Endothelial cell of umbilical vein (primary cell): ENCODE measurements around the gene TNN. TPM values are rescaled to one million over a fixed set of nuclear protein-coding genes. Genes with fewer than 3 reads are reported as not detected.

Experiments used
- BruUV-seq: library from RNA; stranded (reverse); fragments of 400-500 nt; replicated peaks from 2 replicates; lab custom pipeline; 2021; lab: Mats Ljungman, UMichigan
- CTCF ChIA-PET: fragments of 300-600, 350-600 bp; sonication (Branson Sonifier 250); formaldehyde crosslinking; loops from one replicate; lab custom pipeline; 2021; ENCODE audit warnings: antibody characterized with exemption, inconsistent platforms; lab: Charles Lee
- POLR2A ChIA-PET: fragments of 300-600, 350-600 bp; sonication (Branson Sonifier 250); formaldehyde crosslinking; loops from one replicate; lab custom pipeline; 2021; ENCODE audit warnings: antibody characterized with exemption, inconsistent platforms; lab: Charles Lee
- DNase-seq: peaks from one replicate; pipeline ENCODE4 v3.0.0-alpha.2; 2011; ENCODE audit warnings: low read depth, low spot score
- FAIRE-seq: peaks from 2 replicates; lab custom pipeline; 2011; peaks lifted over from hg19 to GRCh38; lab: Jason Lieb, UNC
- H2AFZ ChIP-seq: 2 replicates; pipeline ENCODE4 v1.6.0; 2012; ENCODE audit warnings: low read depth, low read length, control low read depth, inconsistent platforms
- H3K27ac ChIP-seq: 2 replicates; pipeline ENCODE4 v1.5.1; 2011; ENCODE audit warnings: low read depth, mild to moderate bottlenecking, control low read depth, low read length, moderate library complexity; ENCODE audit not compliant: insufficient read depth
- H3K27me3 ChIP-seq, 2 experiments: 2 replicates each; pipeline versions ENCODE4 v1.6.0 to v1.6.1; 2011; ENCODE audit warnings: low read length in 2 of 2, mixed read lengths in 1 of 2; ENCODE audit not compliant: control insufficient read depth in 2 of 2, insufficient read depth in 2 of 2
- H3K36me3 ChIP-seq, 2 experiments: 2 replicates in 1 of 2; 3 replicates in 1 of 2; pipeline ENCODE4 v1.5.1; 2011; ENCODE audit warnings: low read length in 2 of 2, mild to moderate bottlenecking in 1 of 2, moderate library complexity in 1 of 2; ENCODE audit not compliant: control insufficient read depth in 2 of 2, insufficient read depth in 2 of 2; ENCODE audit errors: extremely low read depth in 1 of 2
- H3K4me1 ChIP-seq: 3 replicates; pipeline ENCODE4 v1.5.1; 2011; ENCODE audit warnings: mild to moderate bottlenecking, low read length; ENCODE audit not compliant: control insufficient read depth, insufficient read depth; ENCODE audit errors: extremely low read depth
- H3K4me2 ChIP-seq: 2 replicates; pipeline ENCODE4 v1.6.1; 2011; ENCODE audit warnings: low read length, control low read depth, mixed read lengths; ENCODE audit not compliant: insufficient read depth
- H3K4me3 ChIP-seq, 3 experiments: fragments of 200-600 bp in 1 of 3; sonication (generic), shearing (Covaris generic) in 1 of 3; replicated peaks in 1 of 3; 2 replicates each; pipeline ENCODE4 v1.5.1; 2011 to 2016; ENCODE audit warnings: control low read depth in 3 of 3, low read length in 3 of 3, mild to moderate bottlenecking in 2 of 3, inconsistent platforms in 1 of 3, low read depth in 1 of 3, moderate library complexity in 1 of 3; ENCODE audit not compliant: insufficient read depth in 1 of 3
- H3K79me2 ChIP-seq: 2 replicates; pipeline ENCODE4 v1.6.0; 2012; ENCODE audit warnings: low read length, inconsistent platforms; ENCODE audit not compliant: control insufficient read depth, insufficient read depth
- H3K9ac ChIP-seq: replicated peaks from 2 replicates; pipeline ENCODE3; 2011; ENCODE audit warnings: low read length, control low read depth; ENCODE audit not compliant: insufficient read depth; ENCODE audit errors: extremely low read depth
- H3K9me1 ChIP-seq: replicated peaks from 3 replicates; pipeline ENCODE4 v1.6.0; 2011; ENCODE audit warnings: mild to moderate bottlenecking, low read length; ENCODE audit not compliant: control insufficient read depth, insufficient read depth; ENCODE audit errors: extremely low read depth
- H3K9me3 ChIP-seq: replicated peaks from 2 replicates; pipeline ENCODE4 v1.5.1; 2012; ENCODE audit warnings: low read length, inconsistent platforms; ENCODE audit not compliant: control insufficient read depth, insufficient read depth
- H4K20me1 ChIP-seq: replicated peaks from 2 replicates; pipeline ENCODE3; 2011; ENCODE audit warnings: mild to moderate bottlenecking, low read length; ENCODE audit not compliant: control insufficient read depth, insufficient read depth; ENCODE audit errors: extremely low read depth
- EZH2 ChIP-seq: IDR thresholded peaks from 2 replicates; pipeline ENCODE4 v1.6.1; 2012; ENCODE audit warnings: borderline replicate concordance, low read depth, mild to moderate bottlenecking, moderate library complexity, low read length, inconsistent platforms; ENCODE audit not compliant: severe bottlenecking
- FOS ChIP-seq: IDR thresholded peaks from 2 replicates; pipeline ENCODE4 v1.6.1; 2011; ENCODE audit warnings: mild to moderate bottlenecking, low read length, moderate library complexity, borderline replicate concordance; ENCODE audit not compliant: insufficient read depth
- GATA2 ChIP-seq: IDR thresholded peaks from 2 replicates; pipeline ENCODE4 v1.7.0; 2011; ENCODE audit warnings: low read depth, mild to moderate bottlenecking, moderate library complexity, mixed read lengths, low read length; ENCODE audit not compliant: insufficient read length, insufficient read depth
- JUN ChIP-seq: IDR thresholded peaks from 2 replicates; pipeline ENCODE4 v1.6.1; 2011; ENCODE audit warnings: borderline replicate concordance, low read depth; ENCODE audit not compliant: insufficient read length, insufficient read depth
- MYC ChIP-seq: IDR thresholded peaks from one replicate; pipeline ENCODE4 v1.6.1; 2011; ENCODE audit warnings: mild to moderate bottlenecking, low read depth, low read length
- POLR2A ChIP-seq: IDR thresholded peaks from 2 replicates; pipeline ENCODE4 v1.6.1; 2012; ENCODE audit warnings: low read depth, mild to moderate bottlenecking, control low read depth, low read length
- POLR2AphosphoS5 ChIP-seq: IDR thresholded peaks from 2 replicates; pipeline ENCODE4 v1.6.1; 2012; ENCODE audit warnings: low read depth, mild to moderate bottlenecking, control low read depth, low read length, moderate library complexity; ENCODE audit not compliant: insufficient read depth
- dilution Hi-C: fragments of 300-500 bp; cut with MboI; formaldehyde crosslinking; loops from one replicate; pipeline ENCODE4 v1.15.0; 2019; ENCODE audit warnings: low sequenced_read_pairs; ENCODE audit not compliant: extremely low pct_ligation_motif_present
- intact Hi-C: fragments of 100-400 bp; cut with micrococcal nuclease; formaldehyde crosslinking; loops from one replicate; pipeline ENCODE4 v1.10.0; 2022
- polyA plus RNA-seq, 4 experiments: library from polyadenylated mRNA; depleted of rRNA in 3 of 4; stranded (reverse) in 3 of 4; unstranded in 1 of 4; fragments of >200 nt; gene quantifications; 2 replicates each; pipeline versions ENCODE4 v1.2.1 to v1.2.3, GENCODE V29; 2011 to 2012; ENCODE audit warnings: missing spikeins in 1 of 4
- total RNA-seq: library from RNA; stranded (reverse); gene quantifications from 2 replicates; pipeline ENCODE4 v1.2.3, GENCODE V29; 2021
- TF ChIP-seq, protein P1 (sequence below): IDR thresholded peaks from 2 replicates; pipeline ENCODE4 v1.6.1; 2011; ENCODE audit not compliant: insufficient read depth, insufficient read length
- TF ChIP-seq, protein P2 (sequence below), 2 donors: IDR thresholded peaks; 1 replicate in 1 of 2; 2 replicates in 1 of 2; pipeline ENCODE4 v1.5.1; 2011; ENCODE audit warnings: low read length in 2 of 2, mild to moderate bottlenecking in 2 of 2, moderate library complexity in 2 of 2, control low read depth in 1 of 2, inconsistent platforms in 1 of 2, low read depth in 1 of 2; ENCODE audit not compliant: insufficient read depth in 1 of 2; ENCODE audit errors: extremely low read depth in 1 of 2

The TNN gene
- total and polyA plus RNA-seq, 2 donors (not counting 3 experiments of a cell fraction or from before 2014, with no cell fraction given), result not detected

DNA sequence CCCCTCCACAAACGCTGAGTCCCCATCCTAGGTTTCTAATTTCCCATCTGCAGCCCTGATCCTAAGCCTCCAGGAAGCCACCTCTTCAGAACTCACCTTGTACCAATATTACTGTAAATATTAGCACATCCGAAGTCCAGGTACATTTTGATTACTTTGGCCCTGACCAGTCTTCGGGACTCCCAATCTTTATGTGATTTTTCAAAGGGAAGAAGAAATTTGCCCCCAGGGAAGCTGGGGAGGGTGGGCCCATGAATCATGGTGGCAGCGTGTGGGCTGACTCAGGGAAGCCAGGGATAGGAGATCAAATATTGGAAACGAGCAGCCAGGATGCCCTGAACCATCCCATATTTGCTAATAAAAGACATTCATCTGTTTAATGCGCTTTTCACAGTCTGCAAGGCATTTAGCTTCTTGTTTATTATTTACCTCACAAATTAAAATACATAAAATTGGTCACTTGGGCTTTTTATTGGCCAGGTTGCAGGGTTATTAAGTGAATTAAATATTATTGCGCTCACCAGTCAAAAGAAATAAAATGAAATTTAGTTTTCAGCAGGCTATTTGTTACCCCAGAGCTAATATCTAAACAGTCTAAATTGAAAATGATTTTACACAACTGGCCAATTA, 78.4 kb downstream of the TNN start:
- BruUV-seq, result no TSS peak
- Histone ChIP-seq H3K4me2 (no peak overlapping the region), H3K27me3 (peaks cover 2 to 12% of the 10 kb centered on the region in 2 experiments), H3K27ac (no peak overlapping the region), H3K36me3 (no peaks in the 10 kb centered on the region), H3K9me3 (no peaks in the 10 kb centered on the region), H4K20me1 (no peaks in the 10 kb centered on the region), H2AFZ (no peak overlapping the region), H3K4me3 (no peak overlapping the region), H3K79me2 (no peaks in the 10 kb centered on the region), H3K9ac (no peak overlapping the region), H3K9me1 (no peaks in the 10 kb centered on the region), H3K4me1 (no peaks in the 10 kb centered on the region)
- ChIA-PET POLR2A (no interaction called here), CTCF (interaction anchor here (0.6 to 5.8 kb wide), 56 partner anchors 10 to 1749 kb away, joined by 3 to 92 read pairs (median 4); partner anchors contain the start of gene KIAA0040)
- dilution Hi-C loops, result no loop called here
- intact Hi-C loops, result loop anchor here (1.0 to 5.0 kb wide), 3 partner anchors 117 to 678 kb away; no protein-coding TSS in a partner anchor
- FAIRE-seq, result no peak
- TF ChIP-seq GATA2 (no peak), MYC (no peak), POLR2A (no peak), FOS (no peak), EZH2 (no peak), JUN (no peak), POLR2AphosphoS5 (no peak)
- TF ChIP-seq, protein P1, sequence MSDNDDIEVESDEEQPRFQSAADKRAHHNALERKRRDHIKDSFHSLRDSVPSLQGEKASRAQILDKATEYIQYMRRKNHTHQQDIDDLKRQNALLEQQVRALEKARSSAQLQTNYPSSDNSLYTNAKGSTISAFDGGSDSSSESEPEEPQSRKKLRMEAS, result no peak
- TF ChIP-seq, protein P2, sequence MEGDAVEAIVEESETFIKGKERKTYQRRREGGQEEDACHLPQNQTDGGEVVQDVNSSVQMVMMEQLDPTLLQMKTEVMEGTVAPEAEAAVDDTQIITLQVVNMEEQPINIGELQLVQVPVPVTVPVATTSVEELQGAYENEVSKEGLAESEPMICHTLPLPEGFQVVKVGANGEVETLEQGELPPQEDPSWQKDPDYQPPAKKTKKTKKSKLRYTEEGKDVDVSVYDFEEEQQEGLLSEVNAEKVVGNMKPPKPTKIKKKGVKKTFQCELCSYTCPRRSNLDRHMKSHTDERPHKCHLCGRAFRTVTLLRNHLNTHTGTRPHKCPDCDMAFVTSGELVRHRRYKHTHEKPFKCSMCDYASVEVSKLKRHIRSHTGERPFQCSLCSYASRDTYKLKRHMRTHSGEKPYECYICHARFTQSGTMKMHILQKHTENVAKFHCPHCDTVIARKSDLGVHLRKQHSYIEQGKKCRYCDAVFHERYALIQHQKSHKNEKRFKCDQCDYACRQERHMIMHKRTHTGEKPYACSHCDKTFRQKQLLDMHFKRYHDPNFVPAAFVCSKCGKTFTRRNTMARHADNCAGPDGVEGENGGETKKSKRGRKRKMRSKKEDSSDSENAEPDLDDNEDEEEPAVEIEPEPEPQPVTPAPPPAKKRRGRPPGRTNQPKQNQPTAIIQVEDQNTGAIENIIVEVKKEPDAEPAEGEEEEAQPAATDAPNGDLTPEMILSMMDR (IDR thresholded peaks at IDR 0.05; ENCODE audit: extremely low read depth in 1 of 2, insufficient read depth in 1 of 2, low read depth in 1 of 2, low read length in 2 of 2), result no peak
- DNase-seq, result no peak
